Kidney epithelial cell (primary cell): ENCODE data around the gene RALY. TPM values are rescaled to one million over a fixed set of nuclear protein-coding genes. Genes with fewer than 3 reads are reported as not detected.

Experiments used
- DNase-seq: peaks from one replicate; pipeline ENCODE4 v3.0.0-alpha.2; 2010; ENCODE audit warnings: low read depth
- H3K27me3 ChIP-seq: 2 replicates; pipeline ENCODE4 v1.6.0; 2011; ENCODE audit warnings: low read length; ENCODE audit not compliant: control insufficient read depth, insufficient read depth
- H3K36me3 ChIP-seq: 2 replicates; pipeline ENCODE4 v1.5.1; 2011; ENCODE audit warnings: low read length; ENCODE audit not compliant: control insufficient read depth, insufficient read depth
- H3K4me3 ChIP-seq: 2 replicates; pipeline ENCODE4 v1.5.1; 2011; ENCODE audit warnings: low read depth, mild to moderate bottlenecking, control low read depth, low read length
- total RNA-seq: library from RNA; depleted of rRNA; stranded (reverse); fragments of >200 nt; gene quantifications from 2 replicates; pipeline ENCODE4 v1.2.3, GENCODE V29; 2015
- TF ChIP-seq, protein P1 (sequence below): IDR thresholded peaks from 2 replicates; pipeline ENCODE4 v1.5.1; 2011; ENCODE audit warnings: mild to moderate bottlenecking, moderate library complexity, low read length, control low read depth, inconsistent platforms; ENCODE audit not compliant: insufficient read depth, poor library complexity, severe bottlenecking

The RALY gene
- total RNA-seq, 1 donor from 2014 or later = 138 TPM

DNA sequence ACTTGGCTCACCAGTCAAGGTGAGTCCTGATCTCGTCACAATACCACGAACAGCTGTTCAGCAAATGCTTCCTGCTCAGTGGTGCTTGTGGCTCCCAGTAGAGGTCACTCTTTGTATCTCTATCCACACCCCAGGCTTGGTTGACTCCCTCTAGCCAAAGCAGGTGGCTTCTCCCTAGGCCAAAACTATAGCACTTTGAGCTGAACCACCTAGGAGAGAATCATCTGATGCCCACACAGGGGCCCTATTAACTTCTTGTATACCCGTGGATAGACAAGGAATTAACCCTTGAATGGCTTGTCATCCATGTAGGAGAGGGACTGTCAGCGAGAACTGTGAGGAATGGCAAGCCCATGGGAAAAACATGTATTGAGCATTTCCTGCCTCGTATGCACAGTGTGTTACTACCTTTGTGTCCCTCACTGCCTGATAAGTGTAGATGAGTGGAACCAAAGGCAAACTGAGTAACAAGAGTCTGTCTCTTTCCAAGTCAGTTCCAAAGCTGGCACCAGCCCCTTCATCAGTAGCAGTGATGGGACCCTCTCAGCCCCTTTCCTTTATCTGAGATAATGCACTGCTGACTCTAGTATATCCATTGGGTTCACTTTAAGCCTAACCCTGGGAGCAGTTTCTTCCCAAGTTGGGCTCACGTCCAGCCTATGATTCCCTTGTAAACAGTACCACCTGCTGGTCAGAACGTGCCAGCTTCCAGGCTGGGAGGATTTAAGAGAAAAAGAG, 75.8 kb downstream of the RALY start:
- no peaks in the 10 kb centered on the region for H3K27me3 ChIP-seq
- TF ChIP-seq, protein P1, sequence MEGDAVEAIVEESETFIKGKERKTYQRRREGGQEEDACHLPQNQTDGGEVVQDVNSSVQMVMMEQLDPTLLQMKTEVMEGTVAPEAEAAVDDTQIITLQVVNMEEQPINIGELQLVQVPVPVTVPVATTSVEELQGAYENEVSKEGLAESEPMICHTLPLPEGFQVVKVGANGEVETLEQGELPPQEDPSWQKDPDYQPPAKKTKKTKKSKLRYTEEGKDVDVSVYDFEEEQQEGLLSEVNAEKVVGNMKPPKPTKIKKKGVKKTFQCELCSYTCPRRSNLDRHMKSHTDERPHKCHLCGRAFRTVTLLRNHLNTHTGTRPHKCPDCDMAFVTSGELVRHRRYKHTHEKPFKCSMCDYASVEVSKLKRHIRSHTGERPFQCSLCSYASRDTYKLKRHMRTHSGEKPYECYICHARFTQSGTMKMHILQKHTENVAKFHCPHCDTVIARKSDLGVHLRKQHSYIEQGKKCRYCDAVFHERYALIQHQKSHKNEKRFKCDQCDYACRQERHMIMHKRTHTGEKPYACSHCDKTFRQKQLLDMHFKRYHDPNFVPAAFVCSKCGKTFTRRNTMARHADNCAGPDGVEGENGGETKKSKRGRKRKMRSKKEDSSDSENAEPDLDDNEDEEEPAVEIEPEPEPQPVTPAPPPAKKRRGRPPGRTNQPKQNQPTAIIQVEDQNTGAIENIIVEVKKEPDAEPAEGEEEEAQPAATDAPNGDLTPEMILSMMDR = peak; percentile 85
- peak; percentile 19 for DNase-seq
- no peaks in the 10 kb centered on the region for H3K36me3 ChIP-seq
- no peak overlapping the region for H3K4me3 ChIP-seq

DNA sequence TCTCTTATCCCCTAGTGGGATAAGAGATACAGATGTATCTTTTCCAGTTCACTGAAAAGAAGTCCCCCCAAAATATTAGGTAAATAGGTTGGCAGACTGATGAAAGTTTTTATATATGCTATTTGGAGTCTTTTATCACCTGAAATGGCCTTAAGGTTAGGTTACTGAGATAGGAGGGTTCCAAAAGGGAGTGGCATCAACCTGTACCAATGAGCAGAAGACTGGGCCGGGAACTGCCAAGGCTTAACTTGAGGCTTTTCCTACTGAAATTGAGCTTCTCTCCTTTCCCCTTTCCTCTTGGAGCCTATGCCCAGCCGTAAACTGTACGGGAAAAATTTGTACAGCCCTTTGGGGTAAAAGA, 76.3 kb downstream of the RALY start:
- TF ChIP-seq, protein P1 = no peak
- Histone ChIP-seq H3K4me3 (no peak overlapping the region), H3K36me3 (no peaks in the 10 kb centered on the region), H3K27me3 (no peaks in the 10 kb centered on the region)
- no peak for DNase-seq

DNA sequence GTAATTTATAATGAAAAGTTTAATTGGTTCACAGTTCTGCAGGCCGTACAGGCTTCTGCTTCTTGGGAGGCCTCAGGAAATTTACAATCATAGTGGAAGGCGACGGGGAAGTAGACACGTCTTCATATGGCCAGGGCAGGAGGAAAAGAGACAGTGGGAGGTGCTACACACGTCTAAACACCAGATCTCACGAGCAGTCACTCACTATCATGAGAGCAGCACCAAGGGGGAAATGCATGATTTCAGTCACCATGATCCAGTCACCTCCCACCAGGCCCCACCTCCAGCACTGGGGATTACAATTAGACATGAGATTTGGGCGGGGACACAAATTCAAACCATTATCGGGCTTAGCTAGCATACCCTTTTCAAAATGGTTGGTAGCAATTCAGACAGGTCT, 77.1 kb downstream of the RALY start:
- Histone ChIP-seq H3K4me3 (no peak overlapping the region), H3K36me3 (no peaks in the 10 kb centered on the region), H3K27me3 (no peaks in the 10 kb centered on the region)
- TF ChIP-seq, protein P1 = no peak
- DNase-seq = no peak

DNA sequence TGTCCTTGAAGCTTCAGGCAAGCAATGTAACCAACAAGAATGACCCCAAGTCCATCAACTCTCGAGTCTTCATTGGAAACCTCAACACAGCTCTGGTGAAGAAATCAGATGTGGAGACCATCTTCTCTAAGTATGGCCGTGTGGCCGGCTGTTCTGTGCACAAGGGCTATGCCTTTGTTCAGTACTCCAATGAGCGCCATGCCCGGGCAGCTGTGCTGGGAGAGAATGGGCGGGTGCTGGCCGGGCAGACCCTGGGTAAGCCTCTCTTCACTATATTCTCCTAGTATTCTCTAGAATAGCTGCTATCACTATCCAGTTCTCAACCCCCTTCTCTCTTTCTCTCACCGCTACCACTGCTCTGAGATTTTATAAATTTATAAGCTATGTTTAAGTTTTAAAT, 78.4 kb downstream of the RALY start:
- Histone ChIP-seq H3K36me3 (no peaks in the 10 kb centered on the region), H3K4me3 (no peak overlapping the region), H3K27me3 (no peaks in the 10 kb centered on the region)
- no peak for DNase-seq
- TF ChIP-seq, protein P1 = no peak

DNA sequence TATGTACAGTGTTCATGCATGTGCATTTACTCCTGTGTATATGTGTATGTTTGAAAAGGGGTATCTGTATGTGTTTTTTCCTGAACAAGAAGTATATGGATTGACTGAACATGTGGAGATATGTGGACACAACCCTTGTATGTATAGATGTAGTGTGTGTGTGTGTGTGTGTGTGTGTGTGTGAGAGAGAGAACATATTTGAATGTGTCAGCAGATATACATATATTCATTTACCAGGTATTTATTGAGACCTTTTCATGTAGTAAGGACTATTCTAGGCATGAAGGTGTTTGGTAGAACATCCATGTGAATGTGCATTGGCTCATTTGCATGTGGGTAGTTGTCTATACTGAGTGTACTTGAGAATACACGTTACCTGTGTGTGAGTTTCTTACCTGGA, 79.1 kb downstream of the RALY start:
- no peak overlapping the region for H3K4me3 ChIP-seq
- no peak for DNase-seq
- no peaks in the 10 kb centered on the region for H3K36me3 ChIP-seq
- H3K27me3 ChIP-seq = no peaks in the 10 kb centered on the region
- TF ChIP-seq, protein P1 = no peak
